SK-N-MC (cell line): Measurements from ENCODE around the gene EPOP.

Source experiments
- EZH2 ChIP-seq: fragments of 200-600 bp; sonication (generic); IDR thresholded peaks from one replicate; pipeline ENCODE4 v1.6.1; 2017; ENCODE audit warnings: antibody characterized with exemption
- POLR2AphosphoS5 ChIP-seq: IDR thresholded peaks from 2 replicates; pipeline ENCODE4 v1.6.1; 2012; ENCODE audit warnings: mild to moderate bottlenecking, low read depth, low read length, borderline replicate concordance

DNA sequence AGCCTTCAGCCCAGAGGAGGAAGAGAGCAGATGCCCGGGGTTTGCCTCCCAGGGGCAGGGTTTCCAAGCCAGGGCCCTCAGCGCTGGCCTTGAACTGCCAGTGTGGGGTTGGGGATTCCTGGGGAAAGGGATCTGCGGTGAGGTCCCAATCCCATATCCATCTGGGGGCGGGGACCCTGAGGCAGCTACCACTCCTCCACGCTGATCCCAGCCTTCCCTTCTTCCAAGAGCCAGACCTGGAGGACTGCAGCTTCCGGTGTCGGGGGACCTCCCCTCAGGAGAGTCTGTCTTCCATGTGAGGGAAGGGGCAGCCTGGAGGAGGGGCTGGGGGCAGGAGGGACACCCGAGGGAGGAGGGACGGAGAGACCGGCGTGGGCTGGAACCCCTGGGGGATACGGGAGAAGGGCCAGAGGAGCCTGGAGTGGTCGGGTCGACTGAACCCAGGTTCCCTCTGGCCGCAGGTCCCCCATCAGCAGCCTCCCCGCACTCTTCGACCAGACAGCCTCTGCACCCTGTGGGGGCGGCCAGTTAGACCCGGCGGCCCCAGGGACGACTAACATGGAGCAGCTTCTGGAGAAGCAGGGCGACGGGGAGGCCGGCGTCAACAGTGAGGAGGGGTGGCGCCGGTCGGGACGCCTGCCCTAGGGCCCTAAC, 44.7 kb upstream of the EPOP start:
- TF ChIP-seq EZH2 (no peak), POLR2AphosphoS5 (no peak)
